Thymus (tissue), 11 donors: ENCODE results near the gene BCL2A1. TPM values are rescaled to one million over a fixed set of nuclear protein-coding genes. Genes with fewer than 3 reads are reported as not detected.

Source experiments
- DNase-seq, 9 donors: peaks; one replicate each; pipeline ENCODE4 v3.0.0-alpha.2; 2013; ENCODE audit warnings: low spot score in 9 of 9, low read depth in 6 of 9, missing footprints in 1 of 9
- H3K27ac ChIP-seq, 2 donors: one replicate each; pipeline ENCODE4 v1.5.1; 2013; ENCODE audit warnings: control low read depth in 1 of 2, low read depth in 1 of 2, low read length in 1 of 2, mild to moderate bottlenecking in 1 of 2, moderate library complexity in 1 of 2
- H3K27me3 ChIP-seq, 2 donors: one replicate each; pipeline ENCODE4 v1.5.1; 2013; ENCODE audit warnings: low read length in 1 of 2; ENCODE audit not compliant: control insufficient read depth in 2 of 2, insufficient read depth in 1 of 2
- H3K36me3 ChIP-seq, 2 donors: one replicate each; pipeline ENCODE4 v1.5.1; 2013; ENCODE audit warnings: low read length in 1 of 2, mild to moderate bottlenecking in 1 of 2, moderate library complexity in 1 of 2; ENCODE audit not compliant: control insufficient read depth in 2 of 2, insufficient read depth in 2 of 2
- H3K4me1 ChIP-seq, 2 donors: one replicate each; pipeline ENCODE4 v1.5.1; 2013; ENCODE audit warnings: low read length in 2 of 2; ENCODE audit not compliant: control insufficient read depth in 2 of 2, insufficient read depth in 2 of 2
- H3K4me3 ChIP-seq, 2 donors: one replicate each; pipeline ENCODE4 v1.5.1; 2013; ENCODE audit warnings: low read length in 2 of 2, control low read depth in 1 of 2, mild to moderate bottlenecking in 1 of 2
- H3K9me3 ChIP-seq, 2 donors: one replicate each; pipeline ENCODE4 v1.5.1; 2013; ENCODE audit warnings: low read length in 1 of 2, mild to moderate bottlenecking in 1 of 2; ENCODE audit not compliant: control insufficient read depth in 2 of 2, insufficient read depth in 1 of 2
- WGBS: extraction: QIAGEN DNeasy Blood & Tissue Kit; methylation state at CpG from one replicate; pipeline ENCODE4 v1.1.7; 2013; 5-methylcytosine and 5-hydroxymethylcytosine counted together
- polyA plus RNA-seq: library from polyadenylated mRNA; stranded (reverse); fragments of 200-250 nt; gene quantifications from one replicate; pipeline ENCODE4 v1.2.3, GENCODE V29; 2013
- total RNA-seq: library from RNA; stranded (reverse); fragments of 120-200 nt; gene quantifications from one replicate; pipeline ENCODE4 v1.2.4, GENCODE V29; 2013
- donor health status: healthy.

Gene BCL2A1
- total and polyA plus RNA-seq, 2 donors = 25.5 to 30.5 TPM

DNA sequence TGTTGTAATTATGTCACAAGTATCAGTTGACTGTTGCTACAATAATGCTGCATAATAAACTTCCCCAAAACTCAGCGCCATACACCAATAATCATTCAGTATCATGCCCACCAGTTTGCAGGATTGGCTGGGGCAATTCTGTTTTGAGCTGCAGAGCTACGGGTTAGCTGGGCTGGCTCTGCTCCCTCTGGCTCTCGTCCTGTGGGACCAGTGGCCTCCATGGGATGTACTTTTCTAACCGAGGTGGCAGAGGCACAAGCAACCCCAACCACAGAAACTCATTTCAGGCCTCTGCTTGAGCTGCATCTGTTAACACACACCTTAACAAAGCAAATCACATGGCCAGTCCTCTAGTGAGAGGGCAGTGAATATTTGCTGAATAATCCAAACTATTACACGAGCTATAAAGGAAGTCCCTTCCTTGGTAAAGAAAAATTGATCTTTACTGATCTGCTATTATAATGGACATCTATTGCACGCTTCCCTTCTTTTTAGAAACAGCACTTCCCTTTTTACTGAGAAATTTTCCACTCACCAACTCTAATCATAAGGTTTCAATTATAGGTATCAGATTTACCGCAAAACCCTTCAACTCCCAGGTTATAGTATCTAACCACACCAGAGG lies 10.9 kb upstream of the BCL2A1 start:
- WGBS = 82% methylated on average over 7 of the region's 7 CpGs
- H3K27ac ChIP-seq = no peak overlapping the region
- no peak for DNase-seq

DNA sequence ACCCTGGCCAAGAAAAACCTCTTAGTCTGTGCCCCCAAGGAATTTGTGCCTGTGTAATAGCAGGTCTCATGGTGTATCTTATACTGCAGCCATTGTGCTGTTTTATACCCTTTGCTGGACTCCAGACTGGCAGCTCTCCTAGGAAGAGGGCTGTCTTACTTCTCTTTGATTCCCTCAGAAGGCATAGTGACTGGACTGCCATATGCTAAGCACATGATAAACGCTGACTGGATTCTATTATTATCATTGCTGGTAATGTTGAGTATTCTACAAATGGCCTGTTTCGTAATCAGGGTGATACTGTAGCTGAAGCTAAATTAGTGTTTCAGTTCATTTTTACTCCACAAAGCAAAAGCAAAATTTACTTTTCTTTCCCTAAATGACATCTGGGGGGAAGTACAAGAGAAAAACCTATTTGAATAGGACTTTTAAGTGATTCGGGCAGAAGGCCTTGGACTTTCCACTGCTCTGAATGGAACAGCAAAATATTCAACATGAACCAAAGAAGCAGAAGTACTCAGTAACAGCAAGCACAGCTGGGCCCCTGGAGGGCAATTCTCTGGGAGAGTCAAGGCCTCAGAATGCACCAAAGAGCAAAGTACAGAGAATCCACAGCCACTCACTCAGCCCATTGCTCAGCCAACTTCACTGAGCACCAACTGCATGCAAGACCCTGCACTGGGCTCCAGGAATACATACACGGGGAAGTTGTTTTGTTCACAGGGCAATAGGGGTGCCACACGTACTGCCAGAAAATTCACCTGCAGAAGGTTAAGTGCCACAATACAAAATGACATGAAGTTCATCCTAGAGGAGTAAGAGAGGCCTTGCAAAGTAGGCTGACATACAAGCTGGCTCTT lies 7.9 kb upstream of the BCL2A1 start:
- Histone ChIP-seq H3K9me3 (no peaks in the 10 kb centered on the region), H3K36me3 (no peaks in the 10 kb centered on the region), H3K27ac (peak overlapping the region; percentile 52 to 67), H3K4me3 (no peak overlapping the region), H3K27me3 (no peaks in the 10 kb centered on the region), H3K4me1 (no peaks in the 10 kb centered on the region)
- DNase-seq = no peak
- 89% methylated on average over 5 of the region's 5 CpGs for WGBS

More for the DNA sequence above, 10.9 kb upstream of the BCL2A1 start:
- no peaks in the 10 kb centered on the region for H3K36me3 ChIP-seq
- no peak overlapping the region for H3K4me3 ChIP-seq
- no peaks in the 10 kb centered on the region for H3K9me3 ChIP-seq
- no peaks in the 10 kb centered on the region for H3K4me1 ChIP-seq
- no peaks in the 10 kb centered on the region for H3K27me3 ChIP-seq

DNA sequence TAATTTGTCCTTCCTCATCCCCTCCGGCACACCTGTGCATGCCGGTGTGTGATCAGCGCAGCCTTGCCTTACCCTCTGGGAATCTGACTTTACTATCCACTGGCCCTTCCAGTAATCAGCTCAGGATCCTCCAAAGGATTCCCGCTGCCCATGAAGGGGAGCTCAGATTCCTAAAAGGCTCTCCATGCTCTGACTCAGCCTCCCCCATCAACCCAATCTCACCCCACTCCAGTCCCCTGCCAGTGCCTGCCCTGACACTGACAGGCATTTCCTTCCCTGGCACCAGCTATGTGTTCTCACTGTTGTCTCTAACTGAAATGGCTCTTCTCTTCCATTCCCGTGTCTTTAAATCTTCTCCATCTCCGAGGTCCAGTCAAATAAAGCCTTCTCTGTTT lies 7.3 kb upstream of the BCL2A1 start:
- H3K27ac ChIP-seq = peak overlapping the region in 1 of 2 donors; percentile 67
- no peak overlapping the region for H3K4me3 ChIP-seq

DNA sequence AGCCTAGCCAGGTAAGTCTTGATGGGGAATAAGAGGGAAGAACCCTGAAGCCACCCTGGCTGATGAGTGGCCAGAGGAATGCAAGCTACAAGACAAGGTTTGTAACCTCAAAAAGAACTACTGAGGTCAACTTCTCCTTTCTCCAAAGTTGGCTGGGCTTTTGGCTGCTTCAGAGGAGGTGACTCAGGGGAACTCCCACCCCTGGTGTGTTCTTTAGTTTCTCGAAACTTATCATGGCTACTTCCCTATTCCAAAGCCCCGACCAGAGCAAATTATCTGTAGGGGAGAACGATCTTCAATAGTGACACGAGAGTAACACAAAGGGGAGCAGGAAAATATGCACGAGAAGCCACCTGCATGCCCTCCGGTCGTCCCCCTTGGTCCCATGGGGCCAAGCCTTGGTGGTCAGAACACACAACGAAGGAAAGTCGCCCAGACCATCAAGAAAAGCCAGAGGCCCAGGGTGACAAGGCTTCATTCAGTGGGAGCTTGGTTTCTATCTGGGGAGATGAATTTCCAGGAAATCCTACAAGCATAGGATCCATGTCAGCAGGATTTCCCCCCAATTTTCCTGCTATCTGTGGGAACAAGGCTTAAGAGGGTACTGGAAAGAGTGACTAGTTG lies 6.5 kb upstream of the BCL2A1 start:
- H3K27ac ChIP-seq = peak overlapping the region in 1 of 2 donors; percentile 21
- H3K36me3 ChIP-seq = no peaks in the 10 kb centered on the region
- no peak overlapping the region for H3K4me3 ChIP-seq
- H3K27me3 ChIP-seq = no peaks in the 10 kb centered on the region
- peak in 1 of 9 donors; percentile 32 for DNase-seq
- no peaks in the 10 kb centered on the region for H3K4me1 ChIP-seq
- whole genome bisulfite sequencing = 61% methylated on average over 9 of the region's 9 CpGs
- no peaks in the 10 kb centered on the region for H3K9me3 ChIP-seq

More for the DNA sequence above, 7.3 kb upstream of the BCL2A1 start:
- no peak for DNase-seq
- Histone ChIP-seq H3K9me3 (no peaks in the 10 kb centered on the region), H3K4me1 (no peaks in the 10 kb centered on the region), H3K27me3 (no peaks in the 10 kb centered on the region), H3K36me3 (no peaks in the 10 kb centered on the region)
- WGBS = 95% methylated on average over 6 of the region's 6 CpGs

DNA sequence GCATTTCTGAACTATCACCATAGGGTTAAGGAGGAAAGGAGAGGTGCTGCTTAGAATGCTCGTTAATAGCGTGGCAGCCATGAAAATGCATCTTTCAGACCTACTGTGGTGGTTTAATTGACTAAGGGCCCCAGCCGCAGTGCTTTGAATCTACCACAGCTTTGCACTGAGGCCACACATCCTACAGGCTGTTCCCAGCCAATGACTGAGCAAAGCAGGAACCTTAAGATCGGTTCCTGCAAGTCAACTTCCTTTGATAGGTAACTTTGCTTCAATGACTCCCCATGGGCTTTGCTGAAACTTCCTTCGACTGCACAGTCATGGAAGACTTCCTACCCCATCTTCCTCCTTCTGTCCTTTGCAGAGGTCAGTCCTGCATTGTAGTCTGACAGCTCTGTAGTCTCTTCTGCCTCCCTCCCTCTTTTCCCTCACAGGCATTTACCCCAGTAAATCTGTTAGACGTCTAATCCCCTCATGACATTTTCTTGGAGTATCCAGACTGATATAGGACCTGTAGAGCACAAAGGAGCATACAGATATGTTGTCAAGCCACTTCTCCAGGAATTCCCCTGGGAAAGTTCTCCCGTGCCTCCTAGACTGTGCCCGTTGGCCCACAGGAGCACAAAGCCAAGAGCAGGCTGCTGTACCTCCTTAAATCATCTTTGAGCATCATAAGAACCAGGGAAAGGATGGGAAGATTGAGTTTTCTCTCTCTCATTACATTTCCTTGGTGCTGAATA lies 2.6 kb upstream of the BCL2A1 start:
- Histone ChIP-seq H3K4me1 (peaks cover 0 to 3% of the 10 kb centered on the region in 2 donors), H3K9me3 (no peaks in the 10 kb centered on the region), H3K36me3 (no peaks in the 10 kb centered on the region), H3K4me3 (no peak overlapping the region), H3K27ac (no peak overlapping the region), H3K27me3 (no peaks in the 10 kb centered on the region)
- WGBS = 90% methylated on average over 8 of the region's 8 CpGs
- no peak for DNase-seq

- 96% methylated on average over 3 of the region's 3 CpGs for WGBS
- no peak overlapping the region for H3K27ac ChIP-seq
- H3K36me3 ChIP-seq = no peaks in the 10 kb centered on the region
- H3K9me3 ChIP-seq = no peaks in the 10 kb centered on the region
- peaks cover 2 to 3% of the 10 kb centered on the region in 2 donors for H3K4me1 ChIP-seq
- DNase-seq = no peak
- no peak overlapping the region for H3K4me3 ChIP-seq
- H3K27me3 ChIP-seq = no peaks in the 10 kb centered on the region
Observed at GRCh38 chr15:79972863-79973262, 1.9 kb upstream of the BCL2A1 start.

GRCh38 chr15:79970181-79970580 lies 815 bp downstream of the BCL2A1 start:
- Histone ChIP-seq H3K27ac (no peak overlapping the region), H3K36me3 (no peaks in the 10 kb centered on the region), H3K4me1 (peaks cover 3 to 4% of the 10 kb centered on the region in 2 donors), H3K4me3 (no peak overlapping the region), H3K9me3 (no peaks in the 10 kb centered on the region), H3K27me3 (no peaks in the 10 kb centered on the region)
- DNase-seq = no peak
- WGBS = 93% methylated on average over 1 of the region's 1 CpG

- DNase-seq = no peak
- H3K27ac ChIP-seq = no peak overlapping the region
- no peaks in the 10 kb centered on the region for H3K9me3 ChIP-seq
- no peaks in the 10 kb centered on the region for H3K36me3 ChIP-seq
- H3K27me3 ChIP-seq = no peaks in the 10 kb centered on the region
- no peak overlapping the region for H3K4me3 ChIP-seq
- 97% methylated on average over 5 of the region's 5 CpGs for WGBS
- H3K4me1 ChIP-seq = peaks cover 3 to 4% of the 10 kb centered on the region in 2 donors
Observed at GRCh38 chr15:79969146-79969545, 1.9 kb downstream of the BCL2A1 start.
